ENCODE data around the gene SMAD4.

SMAD4 gene

DNA sequence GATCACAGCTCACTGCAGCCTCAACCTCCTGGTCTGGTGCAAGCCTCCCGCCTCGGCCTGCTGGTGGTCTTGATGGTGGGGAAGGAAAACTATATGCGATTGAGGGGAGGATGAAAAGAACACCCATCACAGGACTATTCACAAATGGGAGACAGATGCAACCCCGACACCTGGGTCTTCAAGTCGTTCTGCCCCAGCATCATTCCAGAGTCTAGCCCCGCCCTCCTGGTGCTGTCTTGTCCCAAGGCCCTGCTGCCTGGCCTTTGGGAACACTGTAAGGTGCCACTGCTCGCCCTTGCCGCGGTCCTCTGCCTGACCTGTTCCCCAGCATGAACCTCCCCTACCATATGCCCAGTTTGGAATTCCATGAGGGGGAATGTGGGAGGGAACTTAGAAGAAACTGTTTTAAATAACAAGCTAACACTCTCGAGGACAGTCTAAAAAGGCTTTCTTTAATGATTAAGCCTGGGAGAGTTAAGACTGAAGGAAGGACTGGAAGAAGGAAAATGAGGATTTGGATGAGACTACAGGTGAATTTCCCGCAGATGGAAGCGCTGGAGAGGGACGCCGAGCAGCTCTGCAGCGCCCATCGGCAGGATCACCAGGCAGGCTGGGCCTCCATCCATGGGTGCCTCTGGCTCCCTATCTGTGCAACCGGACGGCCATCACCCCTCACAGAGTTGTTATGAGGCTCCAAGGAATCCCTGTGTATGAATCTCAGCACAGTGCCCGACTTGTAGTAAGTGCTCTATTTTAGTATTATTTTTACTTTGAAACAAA lies 92.4 kb downstream of the SMAD4 start:
- no peak overlapping the region for H3K4me3 ChIP-seq (ENCODE audit: low read depth, low read length)
- no peaks in the 10 kb centered on the region for H3K36me3 ChIP-seq (ENCODE audit: control insufficient read depth, insufficient read depth, low read length)
- no peaks in the 10 kb centered on the region for H3K9me3 ChIP-seq (ENCODE audit: control insufficient read depth, insufficient read depth, low read length)
- H3K4me1 ChIP-seq (ENCODE audit: control insufficient read depth, insufficient read depth, low read length), result peaks cover 2% of the 10 kb centered on the region
- H3K27me3 ChIP-seq (ENCODE audit: control insufficient read depth, insufficient read depth, low read length), result no peaks in the 10 kb centered on the region
- H3K9ac ChIP-seq (ENCODE audit: low read depth, low read length), result no peak overlapping the region

DNA sequence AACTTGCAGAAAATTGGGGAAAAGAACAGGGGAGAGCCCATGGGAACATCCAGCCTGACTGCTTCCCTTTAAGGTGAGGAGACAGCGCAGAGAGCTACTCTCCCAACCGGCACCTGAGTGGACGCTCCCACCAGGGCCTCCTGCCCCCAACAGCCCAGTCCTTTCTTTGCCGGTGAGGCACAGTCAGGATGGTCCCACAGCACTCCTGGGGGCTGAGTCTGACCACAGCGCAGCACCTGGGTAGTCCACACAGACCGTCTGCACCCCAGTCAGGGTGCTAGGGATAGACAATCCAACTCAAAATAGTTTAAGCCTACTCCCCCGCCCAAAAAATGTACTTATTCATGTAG lies 93.0 kb downstream of the SMAD4 start:
- Histone ChIP-seq H3K4me3 (ENCODE audit: low read depth, low read length) (no peak overlapping the region), H3K9ac (ENCODE audit: low read depth, low read length) (no peak overlapping the region), H3K36me3 (ENCODE audit: control insufficient read depth, insufficient read depth, low read length) (no peaks in the 10 kb centered on the region), H3K27me3 (ENCODE audit: control insufficient read depth, insufficient read depth, low read length) (no peaks in the 10 kb centered on the region), H3K9me3 (ENCODE audit: control insufficient read depth, insufficient read depth, low read length) (no peaks in the 10 kb centered on the region), H3K4me1 (ENCODE audit: control insufficient read depth, insufficient read depth, low read length) (peaks cover 2% of the 10 kb centered on the region)

DNA sequence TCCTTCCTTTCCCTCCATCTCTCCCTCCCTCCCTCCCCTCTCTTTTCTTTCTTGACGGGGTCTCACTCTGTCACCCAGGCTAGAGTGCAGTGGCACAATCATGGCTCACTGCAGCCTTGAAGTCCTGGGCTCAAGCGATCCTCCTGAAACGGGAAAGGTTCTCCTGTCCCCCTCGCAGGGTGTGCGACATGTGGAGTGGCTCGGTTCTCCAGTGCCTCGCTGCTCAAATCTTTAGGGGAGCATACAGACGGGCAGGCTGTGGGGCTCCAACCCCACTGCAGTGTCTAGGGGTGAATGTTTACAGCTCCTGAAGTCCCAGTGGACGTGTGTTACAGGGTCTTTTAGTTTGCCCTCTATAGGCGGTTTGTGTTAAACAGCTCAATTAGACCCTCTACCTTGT lies 93.5 kb downstream of the SMAD4 start:
- Histone ChIP-seq H3K9me3 (ENCODE audit: control insufficient read depth, insufficient read depth, low read length) (no peaks in the 10 kb centered on the region), H3K4me1 (ENCODE audit: control insufficient read depth, insufficient read depth, low read length) (peaks cover 2% of the 10 kb centered on the region)

DNA sequence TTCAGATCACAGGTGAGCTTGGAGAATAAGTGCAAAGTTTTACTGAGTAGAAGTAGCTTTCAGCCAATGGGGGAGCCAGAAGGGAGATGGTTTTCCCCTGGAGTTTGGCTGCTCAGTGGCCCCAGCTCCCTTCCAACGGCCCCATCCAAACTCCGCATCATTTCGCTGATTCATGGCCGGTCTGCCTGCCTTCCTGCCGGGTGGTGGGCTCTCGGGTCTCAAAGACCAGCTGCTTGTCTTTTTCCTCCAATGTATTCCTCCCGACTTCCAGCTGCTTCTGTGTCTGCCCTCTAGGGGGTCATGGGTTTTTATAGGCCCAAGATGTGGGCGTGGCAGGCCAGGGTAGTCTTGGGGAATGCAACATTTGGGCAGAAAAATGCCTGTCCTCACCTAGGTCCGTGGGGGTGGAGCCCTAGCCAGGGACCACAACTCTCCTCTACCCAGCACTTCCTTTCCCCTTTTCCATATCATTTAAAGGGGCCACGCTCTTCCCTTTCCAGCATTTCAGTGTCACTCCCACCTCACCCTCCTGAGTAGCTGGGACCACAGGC lies 94.0 kb downstream of the SMAD4 start:
- Histone ChIP-seq H3K27me3 (ENCODE audit: control insufficient read depth, insufficient read depth, low read length) (no peaks in the 10 kb centered on the region), H3K36me3 (ENCODE audit: control insufficient read depth, insufficient read depth, low read length) (no peaks in the 10 kb centered on the region), H3K4me3 (ENCODE audit: low read depth, low read length) (no peak overlapping the region), H3K9me3 (ENCODE audit: control insufficient read depth, insufficient read depth, low read length) (no peaks in the 10 kb centered on the region), H3K4me1 (ENCODE audit: control insufficient read depth, insufficient read depth, low read length) (peaks cover 2% of the 10 kb centered on the region), H3K9ac (ENCODE audit: low read depth, low read length) (no peak overlapping the region)

More for the DNA sequence above, 93.5 kb downstream of the SMAD4 start:
- H3K27me3 ChIP-seq (ENCODE audit: control insufficient read depth, insufficient read depth, low read length), result no peaks in the 10 kb centered on the region
- H3K4me3 ChIP-seq (ENCODE audit: low read depth, low read length), result no peak overlapping the region
- H3K9ac ChIP-seq (ENCODE audit: low read depth, low read length), result no peak overlapping the region
- H3K36me3 ChIP-seq (ENCODE audit: control insufficient read depth, insufficient read depth, low read length), result no peaks in the 10 kb centered on the region

DNA sequence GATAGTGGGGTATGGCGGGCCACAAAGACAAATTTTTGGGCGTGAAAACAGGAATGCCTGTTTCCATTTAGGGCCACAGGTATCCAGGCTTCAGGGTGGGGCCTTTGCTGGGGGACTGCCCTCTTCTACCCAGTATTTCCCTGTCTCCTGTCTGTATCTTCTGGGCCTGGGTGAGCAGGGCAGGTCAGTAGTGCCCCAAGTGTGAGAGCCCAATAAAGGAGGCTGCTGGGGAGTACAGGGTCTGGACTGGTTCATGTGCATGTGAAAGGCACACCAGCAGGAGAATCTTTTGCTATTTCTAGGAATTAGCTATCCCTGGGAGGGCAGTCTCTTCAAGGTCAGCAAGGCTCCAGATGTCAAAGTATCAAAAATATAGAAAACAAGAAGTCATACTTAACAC lies 96.0 kb downstream of the SMAD4 start:
- Histone ChIP-seq H3K27me3 (ENCODE audit: control insufficient read depth, insufficient read depth, low read length) (no peaks in the 10 kb centered on the region), H3K36me3 (ENCODE audit: control insufficient read depth, insufficient read depth, low read length) (no peaks in the 10 kb centered on the region), H3K4me1 (ENCODE audit: control insufficient read depth, insufficient read depth, low read length) (peaks cover 2% of the 10 kb centered on the region), H3K9me3 (ENCODE audit: control insufficient read depth, insufficient read depth, low read length) (no peaks in the 10 kb centered on the region), H3K4me3 (ENCODE audit: low read depth, low read length) (no peak overlapping the region), H3K9ac (ENCODE audit: low read depth, low read length) (no peak overlapping the region)

DNA sequence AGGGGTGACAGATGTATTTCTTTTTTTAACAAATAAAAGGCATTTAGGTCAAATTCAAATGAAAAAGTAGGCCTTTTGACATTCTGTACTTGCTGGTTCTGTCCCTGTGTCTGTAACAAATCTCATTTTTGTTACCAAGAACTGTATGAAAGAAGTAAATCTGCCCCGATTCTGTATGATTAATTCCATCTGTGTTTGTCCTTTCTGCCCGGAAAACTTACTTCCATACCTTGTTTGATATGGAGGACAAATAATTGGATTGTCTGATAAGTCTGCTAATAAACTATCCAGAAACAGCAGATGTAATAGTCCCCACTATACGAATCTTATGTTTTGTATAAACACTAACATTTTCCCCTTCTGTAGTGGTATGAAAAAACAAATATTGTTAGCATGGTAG lies 97.7 kb downstream of the SMAD4 start:
- Histone ChIP-seq H3K4me3 (ENCODE audit: low read depth, low read length) (no peak overlapping the region), H3K4me1 (ENCODE audit: control insufficient read depth, insufficient read depth, low read length) (no peaks in the 10 kb centered on the region), H3K9ac (ENCODE audit: low read depth, low read length) (no peak overlapping the region), H3K27me3 (ENCODE audit: control insufficient read depth, insufficient read depth, low read length) (no peaks in the 10 kb centered on the region), H3K36me3 (ENCODE audit: control insufficient read depth, insufficient read depth, low read length) (no peaks in the 10 kb centered on the region), H3K9me3 (ENCODE audit: control insufficient read depth, insufficient read depth, low read length) (no peaks in the 10 kb centered on the region)

DNA sequence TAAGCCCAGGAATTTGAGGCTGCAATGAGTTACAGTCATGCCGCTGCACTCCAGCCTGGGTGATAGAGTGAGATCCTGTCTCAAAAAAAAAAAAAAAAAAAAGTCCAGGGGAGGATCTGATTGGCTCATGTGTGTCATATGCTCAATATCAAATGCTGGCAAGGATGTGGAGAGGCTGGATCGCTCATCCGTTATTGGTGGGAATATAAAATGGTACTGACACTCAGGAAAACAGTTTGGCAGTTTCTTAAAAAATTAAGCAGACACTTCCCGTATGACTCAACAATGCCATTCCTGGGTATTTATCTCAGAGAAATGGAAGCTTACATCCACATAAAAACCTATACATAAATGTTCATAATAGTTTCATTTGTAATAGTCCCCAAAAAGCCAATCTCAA lies 98.5 kb downstream of the SMAD4 start:
- no peaks in the 10 kb centered on the region for H3K27me3 ChIP-seq (ENCODE audit: control insufficient read depth, insufficient read depth, low read length)
- no peaks in the 10 kb centered on the region for H3K9me3 ChIP-seq (ENCODE audit: control insufficient read depth, insufficient read depth, low read length)
- no peak overlapping the region for H3K4me3 ChIP-seq (ENCODE audit: low read depth, low read length)
- no peaks in the 10 kb centered on the region for H3K36me3 ChIP-seq (ENCODE audit: control insufficient read depth, insufficient read depth, low read length)
- H3K9ac ChIP-seq (ENCODE audit: low read depth, low read length), result no peak overlapping the region
- H3K4me1 ChIP-seq (ENCODE audit: control insufficient read depth, insufficient read depth, low read length), result no peaks in the 10 kb centered on the region

DNA sequence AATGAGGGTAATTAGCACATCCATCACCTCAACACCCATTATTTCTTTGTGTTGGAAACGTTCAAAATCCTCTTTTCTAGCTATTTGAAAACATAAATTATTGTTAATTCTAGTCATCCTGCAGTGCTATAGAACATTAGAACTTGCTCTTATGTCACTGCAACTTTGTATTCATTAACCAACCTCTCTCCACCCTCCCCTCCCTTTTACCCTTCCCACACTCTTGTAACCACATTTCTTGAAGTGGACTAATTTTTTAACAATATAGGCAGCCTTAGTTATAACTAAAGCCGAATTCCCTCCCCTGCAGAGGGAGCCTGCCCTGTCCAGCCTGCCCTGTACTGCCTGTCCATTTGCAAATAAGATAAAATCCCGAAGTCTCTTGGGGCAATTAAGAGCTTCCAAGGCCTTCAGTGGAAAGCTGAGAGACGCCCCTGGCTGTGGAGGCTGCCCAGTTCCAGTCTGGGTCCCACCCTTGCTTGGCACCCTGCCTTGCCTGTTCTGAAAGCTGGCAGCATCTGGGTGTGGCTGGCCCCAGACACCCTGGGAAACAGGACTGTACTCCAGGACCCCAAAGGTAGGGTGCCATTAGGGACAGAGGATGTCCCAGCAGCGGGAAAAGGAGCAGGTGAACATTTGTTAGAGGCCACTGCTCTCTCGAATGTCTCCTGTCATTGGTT lies 102.4 kb downstream of the SMAD4 start:
- Histone ChIP-seq H3K9me3 (ENCODE audit: control insufficient read depth, insufficient read depth, low read length) (no peaks in the 10 kb centered on the region), H3K4me1 (ENCODE audit: control insufficient read depth, insufficient read depth, low read length) (no peaks in the 10 kb centered on the region), H3K27me3 (ENCODE audit: control insufficient read depth, insufficient read depth, low read length) (no peaks in the 10 kb centered on the region), H3K4me3 (ENCODE audit: low read depth, low read length) (no peak overlapping the region), H3K9ac (ENCODE audit: low read depth, low read length) (no peak overlapping the region), H3K36me3 (ENCODE audit: control insufficient read depth, insufficient read depth, low read length) (no peaks in the 10 kb centered on the region)

DNA sequence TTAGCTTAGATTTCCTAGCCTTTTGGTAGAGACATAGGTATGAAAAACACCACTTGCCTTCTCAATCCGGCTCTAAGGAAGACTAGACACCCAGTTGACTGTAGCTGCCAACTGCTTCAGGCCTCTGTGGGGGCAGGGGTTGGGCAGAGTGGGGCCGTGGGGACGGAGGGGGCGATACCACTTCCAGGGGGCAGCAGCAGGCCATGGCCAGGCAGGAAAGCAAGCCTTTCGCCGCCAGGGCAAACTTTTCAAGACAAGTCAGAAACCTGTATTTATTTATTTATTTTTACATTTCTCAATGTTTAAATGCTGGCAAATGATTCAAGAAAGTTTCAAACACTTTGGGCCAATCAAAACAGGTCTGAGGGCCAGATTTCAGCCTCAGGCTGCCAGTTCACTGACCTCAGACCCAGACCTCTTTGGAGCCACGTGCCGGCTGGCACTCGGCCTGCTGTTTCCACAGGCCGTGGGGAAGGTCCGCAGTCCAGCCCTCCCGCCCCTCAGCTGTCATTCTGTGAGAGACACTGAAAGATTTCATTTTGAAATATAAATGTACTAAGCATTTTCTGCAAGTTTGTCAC lies 103.7 kb downstream of the SMAD4 start:
- no peak overlapping the region for H3K9ac ChIP-seq (ENCODE audit: low read depth, low read length)
- no peaks in the 10 kb centered on the region for H3K36me3 ChIP-seq (ENCODE audit: control insufficient read depth, insufficient read depth, low read length)
- peaks cover 5% of the 10 kb centered on the region for H3K4me1 ChIP-seq (ENCODE audit: control insufficient read depth, insufficient read depth, low read length)
- no peak overlapping the region for H3K4me3 ChIP-seq (ENCODE audit: low read depth, low read length)
- no peaks in the 10 kb centered on the region for H3K9me3 ChIP-seq (ENCODE audit: control insufficient read depth, insufficient read depth, low read length)
- H3K27me3 ChIP-seq (ENCODE audit: control insufficient read depth, insufficient read depth, low read length), result no peaks in the 10 kb centered on the region
